NK-92 treated with Interleukin-12 subunit alpha and Interleukin-12 subunit beta, amount 100 ng/mL, for 24 hours (cell line): Measurements from ENCODE around the gene LMAN2.
"Not testable (repeated sequence)": the region's sequence is repeated elsewhere in the genome, so short reads cannot be mapped to it uniquely, and the experiment has no call there.

Experiments
- DNase-seq: peaks from one replicate; lab custom pipeline; 2025; lab: John Stamatoyannopoulos, UW

The LMAN2 gene

DNA sequence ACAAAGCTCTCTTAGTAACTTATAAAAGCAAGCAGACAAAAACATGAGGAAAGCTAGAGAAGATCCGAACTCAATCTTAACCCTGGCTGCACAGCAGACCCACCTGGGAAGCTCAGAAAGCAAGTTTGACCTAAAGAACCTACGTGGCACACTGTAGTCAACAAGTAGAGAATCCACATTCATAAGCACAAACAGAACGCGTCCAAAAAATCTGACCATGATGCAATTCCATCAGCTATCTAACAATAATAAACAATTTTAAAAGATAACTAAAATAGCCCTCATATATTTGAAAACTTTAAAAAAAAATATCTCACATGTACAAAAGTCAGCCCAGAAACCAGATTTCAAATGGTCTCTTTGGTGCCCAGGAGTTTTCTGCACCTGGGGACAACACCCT, 4.6 kb downstream of the LMAN2 start:
- no peak for DNase-seq

- DNase-seq: no peak
Observed at GRCh38 chr5:177344891-177345290, 6.6 kb downstream of the LMAN2 start.

GRCh38 chr5:177343777-177344176, 7.7 kb downstream of the LMAN2 start:
- no peak for DNase-seq

GRCh38 chr5:177343000-177343399, 8.5 kb downstream of the LMAN2 start:
- not testable (repeated sequence) for DNase-seq

GRCh38 chr5:177339107-177339638, 12.3 kb downstream of the LMAN2 start:
- DNase-seq: no peak

GRCh38 chr5:177338251-177339106, 13.0 kb downstream of the LMAN2 start:
- DNase-seq: no peak

GRCh38 chr5:177336603-177337494, 14.6 kb downstream of the LMAN2 start:
- DNase-seq: no peak

GRCh38 chr5:177336112-177336511, 15.4 kb downstream of the LMAN2 start:
- DNase-seq: no peak

DNA sequence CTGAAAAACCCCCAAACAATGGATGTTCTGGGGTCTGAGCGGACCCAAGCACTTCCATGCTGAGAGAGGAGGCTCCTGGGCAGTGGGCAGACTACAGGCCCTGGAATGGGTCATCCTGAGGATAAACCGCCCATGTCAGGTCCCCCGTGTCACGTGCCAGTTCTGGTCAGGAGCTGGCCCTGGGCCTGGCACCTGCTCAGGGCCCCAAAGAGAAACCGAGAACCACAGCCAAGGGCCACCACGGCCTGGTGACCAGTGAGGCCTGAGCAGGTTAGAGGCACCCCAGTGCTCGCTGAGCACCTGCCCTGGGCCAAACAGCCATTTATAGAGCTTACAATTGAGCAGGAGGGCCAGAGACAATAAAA, 15.8 kb downstream of the LMAN2 start:
- DNase-seq: no peak

DNA sequence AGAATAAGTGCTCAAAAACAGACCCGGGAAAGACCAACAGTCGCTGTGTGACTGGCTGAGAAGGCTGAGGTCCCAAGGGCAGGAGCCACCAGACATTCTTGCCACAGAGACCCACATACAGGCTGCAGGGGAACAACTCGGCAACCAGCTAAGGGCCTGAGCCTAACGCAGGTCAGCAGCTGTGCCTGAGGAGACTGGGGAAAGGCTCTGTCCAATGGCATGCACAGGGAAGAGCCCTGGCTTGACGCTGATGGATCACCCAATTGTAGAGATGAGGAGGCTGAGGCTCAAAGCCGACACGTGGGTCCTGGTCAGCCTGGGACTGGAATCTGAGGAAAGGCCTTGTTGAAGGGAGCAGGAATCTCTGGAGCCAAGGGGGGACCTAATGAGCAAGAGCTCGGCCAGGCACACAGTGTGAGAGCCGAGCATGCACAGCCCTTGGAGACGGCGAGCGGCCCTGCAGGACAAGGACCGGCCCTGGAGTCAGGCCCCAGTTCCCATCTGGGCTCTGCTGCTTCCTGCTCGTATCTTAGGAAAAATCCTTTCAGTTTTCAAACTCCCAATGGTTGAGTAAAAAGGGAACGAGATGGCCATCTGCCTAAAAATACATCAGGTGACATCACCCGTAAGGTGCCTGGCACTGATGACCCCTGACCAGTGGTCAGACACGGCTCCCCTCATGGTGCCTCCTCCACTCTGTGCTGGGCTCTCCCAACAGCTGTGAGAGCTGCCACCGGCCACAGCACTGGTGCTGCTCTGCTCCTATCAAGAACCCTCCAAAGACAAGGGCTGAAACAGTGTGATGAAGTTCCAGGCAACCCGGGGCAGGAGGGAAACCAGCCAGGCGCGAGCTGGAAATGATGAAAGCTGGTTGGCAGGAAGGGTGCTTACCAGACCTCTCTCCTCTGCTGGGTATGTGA, 16.4 kb downstream of the LMAN2 start:
- no peak for DNase-seq

DNA sequence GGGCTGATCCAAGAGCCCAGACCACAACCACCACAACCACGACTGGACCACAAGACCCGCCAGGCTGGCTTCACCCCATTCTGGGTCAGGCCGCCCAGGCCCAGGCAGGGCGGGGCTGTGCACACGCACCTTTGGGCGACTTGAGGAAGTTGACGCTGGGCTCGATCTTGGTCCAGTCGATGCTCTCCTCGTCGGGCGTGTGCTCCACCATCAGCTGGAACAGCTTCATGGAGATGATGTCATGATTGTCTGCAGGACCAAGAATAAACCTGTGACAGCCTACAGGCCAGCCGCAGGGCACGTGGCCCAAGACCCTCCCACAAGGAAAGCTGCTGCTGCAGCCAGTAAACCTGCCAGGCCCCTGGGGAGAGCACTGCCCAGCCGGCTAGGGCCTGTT, 17.3 kb downstream of the LMAN2 start:
- no peak for DNase-seq

DNA sequence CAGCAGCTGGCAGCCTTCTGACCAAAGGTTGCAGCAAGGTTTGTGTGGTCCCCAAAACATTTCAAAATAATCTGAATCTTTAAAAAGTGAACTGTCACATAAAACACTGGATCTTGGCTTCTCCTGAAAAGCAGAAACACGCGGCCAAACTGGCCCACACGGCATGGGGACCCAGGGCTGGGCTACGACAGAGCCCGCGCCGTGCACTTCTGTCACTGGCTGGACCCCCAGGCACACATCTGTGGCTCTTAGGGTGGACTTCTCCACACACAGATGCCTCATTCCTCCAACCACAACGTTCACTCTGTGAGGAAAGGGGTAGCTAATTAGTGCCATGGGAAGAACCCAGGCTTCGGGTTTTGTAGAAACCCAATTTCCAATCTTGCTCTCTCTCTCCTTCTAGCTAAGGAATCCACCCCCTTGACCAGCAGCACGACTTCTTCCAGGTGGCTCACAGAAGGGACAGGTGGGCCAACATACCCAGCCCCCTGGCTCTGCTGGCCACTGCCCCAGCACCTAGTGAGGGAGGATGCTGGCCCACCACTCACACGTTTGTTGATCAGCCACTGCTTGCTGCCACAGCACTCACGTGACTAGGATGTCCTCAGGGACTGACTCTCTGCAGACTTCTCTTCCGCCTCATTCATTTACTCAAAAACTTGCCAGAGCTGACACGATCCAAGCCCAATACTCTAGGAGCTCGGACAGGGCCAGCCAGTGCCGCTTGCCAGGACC, 17.9 kb downstream of the LMAN2 start:
- no peak for DNase-seq

GRCh38 chr5:177332896-177333260, 18.6 kb downstream of the LMAN2 start:
- no peak for DNase-seq

- no peak for DNase-seq
Observed at GRCh38 chr5:177332031-177332895, 19.2 kb downstream of the LMAN2 start.

DNA sequence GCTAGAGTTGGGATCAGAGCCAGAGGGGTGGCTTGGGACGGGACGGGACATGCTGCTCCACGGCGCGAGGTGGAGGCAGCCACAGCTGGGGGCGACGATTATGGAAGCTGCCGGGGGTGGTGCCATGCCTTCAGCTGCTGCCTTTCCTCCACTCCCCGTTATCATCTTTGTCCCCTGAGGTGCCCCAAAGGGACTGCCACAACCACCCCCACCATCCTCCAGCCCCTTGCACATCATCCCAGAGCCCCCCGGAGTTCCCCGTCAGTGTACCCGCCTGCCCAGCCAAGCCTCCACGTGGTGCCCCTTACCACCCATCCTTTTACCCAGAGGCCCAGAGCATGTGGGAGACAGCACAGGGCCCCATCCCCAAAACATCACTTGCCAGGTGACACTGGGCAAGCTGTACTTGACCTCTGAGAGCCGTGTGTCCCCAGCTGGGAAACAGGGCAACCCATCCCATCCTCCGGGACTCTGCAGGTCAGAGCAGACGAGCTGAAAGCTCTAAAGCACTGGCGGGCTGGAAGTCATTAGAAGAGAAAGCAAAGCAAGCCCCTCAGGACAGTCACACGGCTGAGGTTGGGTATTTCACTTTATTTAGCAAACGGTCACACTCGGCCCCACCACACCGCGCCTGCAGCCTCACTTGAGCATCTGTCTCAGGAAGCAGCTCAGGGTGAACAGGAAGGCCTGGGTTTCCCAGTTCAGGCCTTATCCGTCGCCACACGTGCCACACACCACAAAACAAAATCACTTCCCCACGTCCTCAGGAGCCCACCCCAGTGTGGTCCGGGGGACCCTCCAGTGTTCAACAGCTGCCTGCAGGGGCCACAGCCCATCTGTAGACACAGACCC, 20.3 kb downstream of the LMAN2 start:
- no peak for DNase-seq

- no peak for DNase-seq
Observed at GRCh38 chr5:177329883-177330282, 21.6 kb downstream of the LMAN2 start.

- DNase-seq: no peak
Observed at GRCh38 chr5:177328545-177329231, 22.8 kb downstream of the LMAN2 start.
